ENCODE measurements around the gene ZNF605. TPM values are rescaled to one million over a fixed set of nuclear protein-coding genes. Genes with fewer than 3 reads are reported as not detected.
"Not testable (repeated sequence)": the region's sequence is repeated elsewhere in the genome, so short reads cannot be mapped to it uniquely, and the experiment has no call there.

The ZNF605 gene
- total RNA-seq, 1 experiment from 2014 or later = 19.3 TPM

GRCh38 chr12:132908145-132909029 is 47.7 kb downstream of the ZNF605 start:
- Histone ChIP-seq H2AFZ (ENCODE audit: low read length) (no peak overlapping the region), H2BK120ac (ENCODE audit: low read depth, low read length, poor library complexity, severe bottlenecking) (no peak overlapping the region), H3K4me2 (ENCODE audit: insufficient read depth, insufficient read length, low read length) (peak overlapping the region; percentile 80), H4K5ac (ENCODE audit: insufficient read length, low read depth, low read length) (no peak overlapping the region), H3K4me1 (ENCODE audit: insufficient read depth, low read length) (no peaks in the 10 kb centered on the region), H2BK15ac (ENCODE audit: low read depth, low read length) (no peak overlapping the region), H4K20me1 (ENCODE audit: control insufficient read depth, insufficient read depth, insufficient read length) (peaks cover 2% of the 10 kb centered on the region), H3K23me2 (ENCODE audit: insufficient read length, low read depth, low read length, poor library complexity, severe bottlenecking) (peaks cover 7% of the 10 kb centered on the region), H3K79me1 (ENCODE audit: insufficient read depth, low read depth, low read length, poor library complexity, severe bottlenecking) (no peaks in the 10 kb centered on the region), H2BK12ac (ENCODE audit: insufficient read length, low read depth, low read length) (no peak overlapping the region), H2BK20ac (ENCODE audit: low read depth, low read length, poor library complexity, severe bottlenecking) (no peak overlapping the region), H3K14ac (ENCODE audit: insufficient read depth, low read length) (0 out of 2 replicates have a peak overlapping the region, but pooled peaks have one; percentile 18), H3K18ac (ENCODE audit: insufficient read length, low read depth, low read length) (peak overlapping the region; percentile 48), H4K8ac (replicated peaks; ENCODE audit: insufficient read length, low read depth, low read length) (no peak overlapping the region), H3K79me2 (ENCODE audit: insufficient read depth, low read length) (no peaks in the 10 kb centered on the region), H2BK5ac (ENCODE audit: insufficient read length, low read length) (no peak overlapping the region), H3K9ac (ENCODE audit: extremely low read depth, insufficient read length, low read length) (peak overlapping the region; percentile 43), H4K91ac (ENCODE audit: insufficient read length, low read depth, low read length) (no peak overlapping the region), H3T11ph (ENCODE audit: low read length) (no peak overlapping the region), H2AK5ac (ENCODE audit: insufficient read length, low read length) (no peak overlapping the region), H3K23ac (ENCODE audit: insufficient read length, low read depth, low read length) (no peak overlapping the region), H3K27me3 (ENCODE audit: insufficient read depth, low read length) (no peaks in the 10 kb centered on the region), H3K9me3 (ENCODE audit: control insufficient read depth, low read depth, low read length) (no peaks in the 10 kb centered on the region), H3K4ac (ENCODE audit: low read depth, low read length) (no peak overlapping the region), H3K56ac (ENCODE audit: insufficient read length, low read depth, low read length) (no peak overlapping the region), H3K27ac (ENCODE audit: insufficient read length, low read depth, low read length) (no peak overlapping the region)
- Mint-ChIP-seq H3K27ac (peak overlapping the region in 1 of 3 experiments; percentile 91; a peak in 3 of 7 replicates), H3K27me3 (ENCODE audit: low read depth) (peaks cover 37% of the 10 kb centered on the region), H3K9me3 (peaks cover 22 to 24% of the 10 kb centered on the region in 2 experiments), H3K4me1 (peaks cover 5 to 11% of the 10 kb centered on the region in 2 experiments; a peak in 3 of 4 replicates), H3K4me3 (peak overlapping the region; percentile 78 to 92), H3K36me3 (ENCODE audit: insufficient read depth in 1 of 3, low read depth in 3 of 3) (peaks cover 0 to 4% (median 4%) of the 10 kb centered on the region in 3 experiments; a peak in 4 of 7 replicates)
- peak; percentile 100 for DNase-seq
- no CpG with 5 or more reads among the region's 85 CpGs for WGBS (ENCODE audit: extremely low coverage, insufficient read length, low lambda C conversion rate)
- no peak for TF ChIP-seq CTCF (conservative IDR thresholded peaks at IDR 0.05)

DNA sequence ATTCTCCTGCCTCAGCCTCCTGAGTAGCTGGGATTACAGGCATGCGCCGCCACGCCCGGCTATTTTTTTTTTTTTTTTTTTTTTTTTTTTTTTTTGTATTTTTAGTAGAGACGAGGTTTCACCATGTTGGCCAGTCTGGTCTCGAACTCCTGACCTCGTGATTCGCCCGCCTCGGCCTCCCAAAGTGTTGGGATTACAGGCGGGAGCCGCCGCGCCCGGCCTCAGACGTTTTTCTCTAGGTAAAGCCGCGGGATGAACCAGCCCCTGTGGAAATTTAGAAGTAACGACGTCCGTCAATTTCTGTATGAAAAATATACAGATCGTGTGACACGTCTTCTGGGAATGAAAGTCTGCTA is 48.3 kb downstream of the ZNF605 start:
- H3K4me1 Mint-ChIP-seq = peaks cover 5 to 14% of the 10 kb centered on the region in 2 experiments; a peak in 3 of 4 replicates
- H3K27me3 ChIP-seq (ENCODE audit: insufficient read depth, low read length); H2BK15ac ChIP-seq (ENCODE audit: low read depth, low read length); H3K18ac ChIP-seq (ENCODE audit: insufficient read length, low read depth, low read length); H3K4ac ChIP-seq (ENCODE audit: low read depth, low read length); H2AK5ac ChIP-seq (ENCODE audit: insufficient read length, low read length); H4K8ac ChIP-seq (replicated peaks; ENCODE audit: insufficient read length, low read depth, low read length); H2BK20ac ChIP-seq (ENCODE audit: low read depth, low read length, poor library complexity, severe bottlenecking); H3K9ac ChIP-seq (ENCODE audit: extremely low read depth, insufficient read length, low read length); H3K79me1 ChIP-seq (ENCODE audit: insufficient read depth, low read depth, low read length, poor library complexity, severe bottlenecking); H3T11ph ChIP-seq (ENCODE audit: low read length); H2AFZ ChIP-seq (ENCODE audit: low read length); H4K91ac ChIP-seq (ENCODE audit: insufficient read length, low read depth, low read length); H2BK12ac ChIP-seq (ENCODE audit: insufficient read length, low read depth, low read length); H3K23ac ChIP-seq (ENCODE audit: insufficient read length, low read depth, low read length); H3K27ac ChIP-seq (ENCODE audit: insufficient read length, low read depth, low read length); H3K9me3 ChIP-seq (ENCODE audit: control insufficient read depth, low read depth, low read length); H2BK5ac ChIP-seq (ENCODE audit: insufficient read length, low read length); H3K23me2 ChIP-seq (ENCODE audit: insufficient read length, low read depth, low read length, poor library complexity, severe bottlenecking); DNase-seq; H3K14ac ChIP-seq (ENCODE audit: insufficient read depth, low read length); H4K20me1 ChIP-seq (ENCODE audit: control insufficient read depth, insufficient read depth, insufficient read length); H3K4me1 ChIP-seq (ENCODE audit: insufficient read depth, low read length); H3K56ac ChIP-seq (ENCODE audit: insufficient read length, low read depth, low read length); H4K5ac ChIP-seq (ENCODE audit: insufficient read length, low read depth, low read length); H3K36me3 Mint-ChIP-seq (ENCODE audit: insufficient read depth in 1 of 3, low read depth in 3 of 3); H3K79me2 ChIP-seq (ENCODE audit: insufficient read depth, low read length); H2BK120ac ChIP-seq (ENCODE audit: low read depth, low read length, poor library complexity, severe bottlenecking): not testable (repeated sequence)
- peak overlapping the region; percentile 80 for H3K4me2 ChIP-seq (ENCODE audit: insufficient read depth, insufficient read length, low read length)
- WGBS (ENCODE audit: extremely low coverage, insufficient read length, low lambda C conversion rate) = no CpG with 5 or more reads among the region's 23 CpGs
- H3K9me3 Mint-ChIP-seq = peaks cover 18 to 22% of the 10 kb centered on the region in 2 experiments
- H3K27me3 Mint-ChIP-seq (ENCODE audit: low read depth) = peaks cover 36% of the 10 kb centered on the region
- 0 out of 7 replicates have a peak overlapping the region, but pooled peaks of 1 of the 3 experiments have one; percentile 40 for H3K27ac Mint-ChIP-seq
- H3K4me3 Mint-ChIP-seq = peak overlapping the region; percentile 78 to 92
